Dendritic cell treated with granulocyte-macrophage colony-stimulating factor and Interleukin-4, amounts not matched to agents 40 ng/mL and 50 ng/mL, for 4 days (primary cell): ENCODE measurements around the gene CPS1.

Experiments
- H3K27ac Mint-ChIP-seq: one replicate; pipeline ENCODE4 v1.8.0; 2022; ENCODE audit warnings: mild to moderate bottlenecking, mixed read lengths
- H3K27me3 Mint-ChIP-seq: one replicate; pipeline ENCODE4 v1.8.0; 2022; ENCODE audit warnings: mild to moderate bottlenecking, mixed read lengths
- H3K36me3 Mint-ChIP-seq: one replicate; pipeline ENCODE4 v1.8.0; 2022; ENCODE audit warnings: low read depth, mixed read lengths
- H3K4me1 Mint-ChIP-seq: one replicate; pipeline ENCODE4 v1.8.0; 2022; ENCODE audit warnings: low read depth, mixed read lengths
- H3K4me3 Mint-ChIP-seq: one replicate; pipeline ENCODE4 v1.8.0; 2022; ENCODE audit warnings: mild to moderate bottlenecking, moderate library complexity, mixed read lengths
- H3K9me3 Mint-ChIP-seq: one replicate; pipeline ENCODE4 v1.8.0; 2022; ENCODE audit warnings: mixed read lengths
- intact Hi-C: fragments of 100-400 bp; cut with micrococcal nuclease; formaldehyde crosslinking; loops from one replicate; pipeline ENCODE4 v1.15.0; 2022

The CPS1 gene

GRCh38 chr2:210556329-210556980, at the start of gene CPS1:
Gene CPS1, plus strand, starts transcription at chr2:210556599. Its CDS starts 135 bp downstream, at chr2:210556734.
- intact Hi-C loops, result no loop called here
- no peaks in the 10 kb centered on the region for H3K27me3 Mint-ChIP-seq
- H3K4me1 Mint-ChIP-seq, result no peaks in the 10 kb centered on the region
- no peak within 1 kb of the TSS for H3K4me3 Mint-ChIP-seq
- H3K9me3 Mint-ChIP-seq, result no peaks in the 10 kb centered on the region
- H3K27ac Mint-ChIP-seq, result no peak within 1 kb of the TSS
- no peaks in the 10 kb centered on the region for H3K36me3 Mint-ChIP-seq

GRCh38 chr2:210515911-210516310, 40.5 kb upstream of the CPS1 start:
- no peak overlapping the region for H3K27ac Mint-ChIP-seq
- no peaks in the 10 kb centered on the region for H3K27me3 Mint-ChIP-seq
- no peak overlapping the region for H3K4me3 Mint-ChIP-seq
- H3K36me3 Mint-ChIP-seq, result no peaks in the 10 kb centered on the region
- H3K4me1 Mint-ChIP-seq, result no peaks in the 10 kb centered on the region
- no peaks in the 10 kb centered on the region for H3K9me3 Mint-ChIP-seq
- intact Hi-C loops, result no loop called here

GRCh38 chr2:210517264-210517663, 39.1 kb upstream of the CPS1 start:
- intact Hi-C loops, result no loop called here
- Mint-ChIP-seq H3K4me1 (no peaks in the 10 kb centered on the region), H3K27ac (no peak overlapping the region), H3K27me3 (no peaks in the 10 kb centered on the region), H3K36me3 (no peaks in the 10 kb centered on the region), H3K9me3 (no peaks in the 10 kb centered on the region), H3K4me3 (no peak overlapping the region)

- Mint-ChIP-seq H3K9me3 (no peaks in the 10 kb centered on the region), H3K4me3 (no peak overlapping the region), H3K27ac (no peak overlapping the region), H3K4me1 (no peaks in the 10 kb centered on the region), H3K36me3 (no peaks in the 10 kb centered on the region), H3K27me3 (no peaks in the 10 kb centered on the region)
- intact Hi-C loops, result no loop called here
Measured at GRCh38 chr2:210519594-210519993, 36.8 kb upstream of the CPS1 start.

GRCh38 chr2:210522399-210522798, 34.0 kb upstream of the CPS1 start:
- Mint-ChIP-seq H3K9me3 (no peaks in the 10 kb centered on the region), H3K4me1 (no peaks in the 10 kb centered on the region), H3K36me3 (no peaks in the 10 kb centered on the region), H3K27me3 (no peaks in the 10 kb centered on the region), H3K27ac (no peak overlapping the region), H3K4me3 (no peak overlapping the region)
- intact Hi-C loops, result no loop called here

GRCh38 chr2:210523650-210524289, 32.6 kb upstream of the CPS1 start:
- Mint-ChIP-seq H3K9me3 (no peaks in the 10 kb centered on the region), H3K27ac (no peak overlapping the region), H3K27me3 (no peaks in the 10 kb centered on the region), H3K4me3 (no peak overlapping the region), H3K4me1 (no peaks in the 10 kb centered on the region), H3K36me3 (no peaks in the 10 kb centered on the region)
- intact Hi-C loops, result no loop called here

GRCh38 chr2:210524533-210524932, 31.9 kb upstream of the CPS1 start:
- Mint-ChIP-seq H3K27me3 (no peaks in the 10 kb centered on the region), H3K27ac (no peak overlapping the region), H3K4me3 (no peak overlapping the region), H3K36me3 (no peaks in the 10 kb centered on the region), H3K4me1 (no peaks in the 10 kb centered on the region), H3K9me3 (no peaks in the 10 kb centered on the region)
- intact Hi-C loops, result no loop called here

- H3K4me1 Mint-ChIP-seq, result no peaks in the 10 kb centered on the region
- H3K4me3 Mint-ChIP-seq, result no peak overlapping the region
- H3K36me3 Mint-ChIP-seq, result no peaks in the 10 kb centered on the region
- no peaks in the 10 kb centered on the region for H3K27me3 Mint-ChIP-seq
- no peaks in the 10 kb centered on the region for H3K9me3 Mint-ChIP-seq
- H3K27ac Mint-ChIP-seq, result no peak overlapping the region
- intact Hi-C loops, result no loop called here
Measured at GRCh38 chr2:210527286-210527685, 29.1 kb upstream of the CPS1 start.

- H3K36me3 Mint-ChIP-seq, result no peaks in the 10 kb centered on the region
- no peak overlapping the region for H3K4me3 Mint-ChIP-seq
- H3K4me1 Mint-ChIP-seq, result no peaks in the 10 kb centered on the region
- intact Hi-C loops, result no loop called here
- H3K27me3 Mint-ChIP-seq, result no peaks in the 10 kb centered on the region
- no peaks in the 10 kb centered on the region for H3K9me3 Mint-ChIP-seq
- no peak overlapping the region for H3K27ac Mint-ChIP-seq
Measured at GRCh38 chr2:210528716-210529115, 27.7 kb upstream of the CPS1 start.

GRCh38 chr2:210531050-210531449, 25.3 kb upstream of the CPS1 start:
- intact Hi-C loops, result no loop called here
- H3K4me3 Mint-ChIP-seq, result no peak overlapping the region
- no peaks in the 10 kb centered on the region for H3K27me3 Mint-ChIP-seq
- no peak overlapping the region for H3K27ac Mint-ChIP-seq
- H3K9me3 Mint-ChIP-seq, result no peaks in the 10 kb centered on the region
- H3K36me3 Mint-ChIP-seq, result no peaks in the 10 kb centered on the region
- H3K4me1 Mint-ChIP-seq, result no peaks in the 10 kb centered on the region

- H3K36me3 Mint-ChIP-seq, result no peaks in the 10 kb centered on the region
- H3K4me1 Mint-ChIP-seq, result no peaks in the 10 kb centered on the region
- no peak overlapping the region for H3K4me3 Mint-ChIP-seq
- no peaks in the 10 kb centered on the region for H3K9me3 Mint-ChIP-seq
- intact Hi-C loops, result no loop called here
- no peaks in the 10 kb centered on the region for H3K27me3 Mint-ChIP-seq
- H3K27ac Mint-ChIP-seq, result no peak overlapping the region
Measured at GRCh38 chr2:210531482-210531881, 24.9 kb upstream of the CPS1 start.

- intact Hi-C loops, result no loop called here
- Mint-ChIP-seq H3K36me3 (no peaks in the 10 kb centered on the region), H3K9me3 (no peaks in the 10 kb centered on the region), H3K4me3 (no peak overlapping the region), H3K4me1 (no peaks in the 10 kb centered on the region), H3K27ac (no peak overlapping the region), H3K27me3 (no peaks in the 10 kb centered on the region)
Measured at GRCh38 chr2:210533389-210533788, 23.0 kb upstream of the CPS1 start.

- Mint-ChIP-seq H3K4me1 (no peaks in the 10 kb centered on the region), H3K27ac (no peak overlapping the region), H3K9me3 (no peaks in the 10 kb centered on the region), H3K27me3 (no peaks in the 10 kb centered on the region), H3K4me3 (no peak overlapping the region), H3K36me3 (no peaks in the 10 kb centered on the region)
- intact Hi-C loops, result no loop called here
Measured at GRCh38 chr2:210534879-210535278, 21.5 kb upstream of the CPS1 start.

GRCh38 chr2:210536973-210537650, 19.3 kb upstream of the CPS1 start:
- Mint-ChIP-seq H3K27me3 (no peaks in the 10 kb centered on the region), H3K4me3 (no peak overlapping the region), H3K36me3 (no peaks in the 10 kb centered on the region), H3K9me3 (no peaks in the 10 kb centered on the region), H3K4me1 (no peaks in the 10 kb centered on the region), H3K27ac (no peak overlapping the region)
- intact Hi-C loops, result no loop called here
